HG03097 (cell line): ENCODE measurements around the gene NPPA.

Experiments used
- ATAC-seq: cut with Tn5 transposase; IDR thresholded peaks from one replicate; pipeline ENCODE4 v1.9.1; 2021; ENCODE audit not compliant: unreplicated experiment, low FRiP score

NPPA gene

GRCh38 chr1:11874624-11875023 is 27.0 kb upstream of the NPPA start:
- ATAC-seq = no peak

- no peak for ATAC-seq
These were observed 26.6 kb upstream of the NPPA start for GRCh38 chr1:11874258-11874562.

- no peak for ATAC-seq
These were observed 26.0 kb upstream of the NPPA start for GRCh38 chr1:11873395-11874257.

- no peak for ATAC-seq
These were observed 25.0 kb upstream of the NPPA start for GRCh38 chr1:11872545-11872944.

- ATAC-seq = no peak
These were observed 22.1 kb upstream of the NPPA start for GRCh38 chr1:11869650-11870207.

- ATAC-seq = no peak
These were observed 21.5 kb upstream of the NPPA start for GRCh38 chr1:11869104-11869503.

- no peak for ATAC-seq
These were observed 20.9 kb upstream of the NPPA start for GRCh38 chr1:11868331-11868980.

GRCh38 chr1:11862890-11863289 is 15.3 kb upstream of the NPPA start:
- ATAC-seq = no peak

GRCh38 chr1:11860587-11860986 is 13.0 kb upstream of the NPPA start:
- ATAC-seq = no peak

- no peak for ATAC-seq
These were observed 12.5 kb upstream of the NPPA start for GRCh38 chr1:11860083-11860482.

- no peak for ATAC-seq
These were observed 11.6 kb upstream of the NPPA start for GRCh38 chr1:11858968-11859871.

- ATAC-seq = no peak
These were observed 11.0 kb upstream of the NPPA start, which contains the start of gene NPPB for GRCh38 chr1:11858613-11858967. NPPB (minus strand) TSS chr1:11858945; CDS start chr1:11858833, 112 bp downstream.

GRCh38 chr1:11858158-11858557 is 10.6 kb upstream of the NPPA start:
- no peak for ATAC-seq

- no peak for ATAC-seq
These were observed 9.7 kb upstream of the NPPA start for GRCh38 chr1:11857164-11857851.

GRCh38 chr1:11856698-11857097 is 9.1 kb upstream of the NPPA start:
- no peak for ATAC-seq

- ATAC-seq = no peak
These were observed 7.8 kb upstream of the NPPA start for GRCh38 chr1:11855430-11855829.

- ATAC-seq = no peak
These were observed 6.9 kb upstream of the NPPA start for GRCh38 chr1:11854519-11854918.

- no peak for ATAC-seq
These were observed 3.6 kb upstream of the NPPA start for GRCh38 chr1:11851180-11851579.

- ATAC-seq = no peak
These were observed 2.6 kb upstream of the NPPA start for GRCh38 chr1:11850156-11850555.

GRCh38 chr1:11848373-11848700 is 754 bp upstream of the NPPA start:
- ATAC-seq = no peak
